Measurements from ENCODE around the gene TGM2. TPM values are rescaled to one million over a fixed set of nuclear protein-coding genes. Genes with fewer than 3 reads are reported as not detected.

TGM2 gene
- total and polyA plus RNA-seq, 10 donors, result 9.3 to 167 (median 69.8) TPM

- H3K9me3 ChIP-seq, result no peaks in the 10 kb centered on the region
- no peak overlapping the region for H3K27ac ChIP-seq
- no peaks in the 10 kb centered on the region for H3K36me3 ChIP-seq
- H3K4me1 ChIP-seq, result peaks cover 0 to 18% (median 2%) of the 10 kb centered on the region in 6 donors
- DNase-seq, result no peak
- no peaks in the 10 kb centered on the region for H3K27me3 ChIP-seq (replicated peaks in 1 of 7)
- TF ChIP-seq POLR2A (IDR thresholded peaks at IDR 0.05), result no peak
- no peak for TF ChIP-seq CTCF (IDR thresholded peaks at IDR 0.05 in 8 of 11, conservative IDR thresholded peaks at IDR 0.05 in 3 of 11)
- TF ChIP-seq POLR2AphosphoS5 (IDR thresholded peaks at IDR 0.05), result no peak
- 77 to 87% (median 87%) methylated on average over 3 of the region's 3 CpGs for WGBS, 5 donors
- intact Hi-C loops (cut with DNase I; ENCODE audit: low total_unique reads), result no loop called here
- H3K4me3 ChIP-seq, result no peak overlapping the region
Observed at GRCh38 chr20:38181971-38182370, 16.9 kb upstream of the TGM2 start.

- TF ChIP-seq CTCF (IDR thresholded peaks at IDR 0.05 in 8 of 11, conservative IDR thresholded peaks at IDR 0.05 in 3 of 11) (no peak), POLR2A (IDR thresholded peaks at IDR 0.05) (no peak), POLR2AphosphoS5 (IDR thresholded peaks at IDR 0.05) (no peak)
- WGBS, 5 donors, result 63 to 80% (median 69%) methylated on average over 7 of the region's 7 CpGs
- H3K9me3 ChIP-seq, result no peaks in the 10 kb centered on the region
- H3K36me3 ChIP-seq, result no peaks in the 10 kb centered on the region
- H3K4me3 ChIP-seq, result no peak overlapping the region
- intact Hi-C loops (cut with DNase I; ENCODE audit: low total_unique reads), result no loop called here
- DNase-seq, result no peak
- H3K27ac ChIP-seq, result peak overlapping the region in 1 of 8 donors; percentile 27
- H3K4me1 ChIP-seq, result peaks cover 0 to 16% (median 2%) of the 10 kb centered on the region in 6 donors
- no peaks in the 10 kb centered on the region for H3K27me3 ChIP-seq (replicated peaks in 1 of 7)
Observed at GRCh38 chr20:38181207-38181801, 16.2 kb upstream of the TGM2 start.

GRCh38 chr20:38180781-38181180 is 15.7 kb upstream of the TGM2 start:
- Histone ChIP-seq H3K9me3 (no peaks in the 10 kb centered on the region), H3K27me3 (replicated peaks in 1 of 7) (no peaks in the 10 kb centered on the region), H3K36me3 (no peaks in the 10 kb centered on the region), H3K27ac (peak overlapping the region in 1 of 8 donors; percentile 27), H3K4me3 (no peak overlapping the region), H3K4me1 (peaks cover 0 to 18% (median 2%) of the 10 kb centered on the region in 6 donors)
- TF ChIP-seq POLR2AphosphoS5 (IDR thresholded peaks at IDR 0.05), result no peak
- no peak for TF ChIP-seq CTCF (IDR thresholded peaks at IDR 0.05 in 8 of 11, conservative IDR thresholded peaks at IDR 0.05 in 3 of 11)
- TF ChIP-seq POLR2A (IDR thresholded peaks at IDR 0.05), result no peak
- WGBS, 5 donors, result 49 to 77% (median 62%) methylated on average over 5 of the region's 5 CpGs
- intact Hi-C loops (cut with DNase I; ENCODE audit: low total_unique reads), result no loop called here
- DNase-seq, result no peak

GRCh38 chr20:38179846-38180245 is 14.8 kb upstream of the TGM2 start:
- Histone ChIP-seq H3K36me3 (no peaks in the 10 kb centered on the region), H3K27ac (no peak overlapping the region), H3K27me3 (replicated peaks in 1 of 7) (no peaks in the 10 kb centered on the region), H3K9me3 (no peaks in the 10 kb centered on the region), H3K4me1 (peaks cover 0 to 27% (median 6%) of the 10 kb centered on the region in 6 donors), H3K4me3 (no peak overlapping the region)
- no peak for DNase-seq
- intact Hi-C loops (cut with DNase I; ENCODE audit: low total_unique reads), result no loop called here
- TF ChIP-seq POLR2A (IDR thresholded peaks at IDR 0.05), result no peak
- TF ChIP-seq CTCF (IDR thresholded peaks at IDR 0.05 in 8 of 11, conservative IDR thresholded peaks at IDR 0.05 in 3 of 11), result no peak
- TF ChIP-seq POLR2AphosphoS5 (IDR thresholded peaks at IDR 0.05), result no peak
- WGBS, 5 donors, result 75 to 87% (median 76%) methylated on average over 6 of the region's 6 CpGs

Measured in spleen (tissue), 11 donors.